Mononuclear cell (primary cell): ENCODE data around the gene TFF1. TPM values are rescaled to one million over a fixed set of nuclear protein-coding genes. Genes with fewer than 3 reads are reported as not detected.

Experiments
- H3K27me3 ChIP-seq: 2 replicates; pipeline ENCODE4 v1.6.0; 2011; ENCODE audit warnings: low read length, control low read depth; ENCODE audit not compliant: insufficient read depth
- H3K4me1 ChIP-seq: 2 replicates; pipeline ENCODE4 v1.5.1; 2011; ENCODE audit warnings: mild to moderate bottlenecking, low read length, control low read depth; ENCODE audit not compliant: insufficient read depth
- H3K4me3 ChIP-seq: 2 replicates; pipeline ENCODE4 v1.5.1; 2011; ENCODE audit warnings: mild to moderate bottlenecking, low read length, moderate library complexity
- H3K9me3 ChIP-seq: 2 replicates; pipeline ENCODE4 v1.5.1; 2011; ENCODE audit warnings: low read depth, mild to moderate bottlenecking, control low read depth, low read length
- total RNA-seq: library from RNA; depleted of rRNA; stranded (reverse); fragments of >200 nt; gene quantifications from one replicate; pipeline ENCODE4 v1.2.3, GENCODE V29; 2012

TFF1 gene
- total RNA-seq, 1 donor, result not detected

DNA sequence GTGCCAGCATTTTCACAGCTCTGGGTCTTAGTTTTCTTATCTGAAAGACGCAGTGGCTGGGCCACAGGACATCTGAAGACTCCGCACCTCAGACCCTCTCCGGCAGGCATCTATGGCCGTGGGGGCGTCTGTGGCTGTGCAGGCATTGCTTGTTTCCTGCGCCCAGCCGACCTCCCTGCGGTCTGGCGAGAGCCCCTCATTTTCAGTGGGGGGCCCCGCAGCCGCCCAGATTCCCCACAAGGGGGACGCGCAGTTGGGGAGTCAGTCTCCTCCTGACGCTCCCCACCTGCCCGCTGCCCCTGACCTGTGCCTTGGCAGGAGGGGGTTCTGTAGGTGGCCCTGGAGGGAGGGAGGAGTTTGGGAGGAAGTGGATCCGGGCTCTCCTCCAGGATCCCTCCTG lies 3.5 kb upstream of the TFF1 start:
- Histone ChIP-seq H3K4me1 (no peaks in the 10 kb centered on the region), H3K4me3 (no peak overlapping the region), H3K9me3 (no peaks in the 10 kb centered on the region), H3K27me3 (no peaks in the 10 kb centered on the region)

DNA sequence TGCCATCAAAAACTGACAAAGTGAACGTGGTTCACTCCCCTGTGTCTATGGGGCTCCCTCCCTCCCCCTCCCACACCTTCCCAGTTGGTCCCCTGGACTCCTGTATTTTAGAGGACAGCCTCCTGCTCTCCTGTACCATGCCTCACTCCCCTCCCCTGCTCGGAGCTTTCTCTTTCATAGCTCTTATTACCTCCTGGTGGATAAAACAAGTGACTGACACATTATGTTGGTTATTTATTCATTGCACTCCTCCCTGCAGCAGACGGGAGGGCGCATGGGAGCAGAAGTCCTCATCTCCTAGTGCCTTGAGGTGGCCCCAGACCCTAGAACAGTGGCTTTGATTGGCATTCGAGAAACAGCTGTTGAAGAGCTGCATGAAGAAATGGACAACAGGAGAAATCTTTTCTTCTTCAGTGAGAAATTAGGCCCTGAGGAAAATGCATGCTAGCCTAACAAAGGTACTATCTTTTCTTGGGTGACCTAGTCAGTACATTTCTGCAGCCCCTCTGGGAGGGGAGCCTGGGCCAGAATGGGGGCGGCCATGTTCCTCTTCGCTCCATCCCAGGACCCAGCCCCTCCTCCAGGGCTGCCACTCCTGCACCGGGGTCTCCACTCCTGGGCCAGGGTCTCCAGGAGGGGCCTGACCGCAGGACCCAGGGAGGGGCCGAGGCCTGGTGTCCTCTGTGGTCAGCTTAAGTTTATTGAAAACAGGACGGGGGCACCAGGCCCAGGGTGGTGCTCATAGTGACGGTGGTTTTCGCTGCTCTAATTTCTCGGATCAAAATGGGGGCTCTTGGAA lies 1.2 kb upstream of the TFF1 start:
- Histone ChIP-seq H3K4me1 (peaks cover 4% of the 10 kb centered on the region), H3K9me3 (no peaks in the 10 kb centered on the region), H3K4me3 (no peak overlapping the region), H3K27me3 (no peaks in the 10 kb centered on the region)

DNA sequence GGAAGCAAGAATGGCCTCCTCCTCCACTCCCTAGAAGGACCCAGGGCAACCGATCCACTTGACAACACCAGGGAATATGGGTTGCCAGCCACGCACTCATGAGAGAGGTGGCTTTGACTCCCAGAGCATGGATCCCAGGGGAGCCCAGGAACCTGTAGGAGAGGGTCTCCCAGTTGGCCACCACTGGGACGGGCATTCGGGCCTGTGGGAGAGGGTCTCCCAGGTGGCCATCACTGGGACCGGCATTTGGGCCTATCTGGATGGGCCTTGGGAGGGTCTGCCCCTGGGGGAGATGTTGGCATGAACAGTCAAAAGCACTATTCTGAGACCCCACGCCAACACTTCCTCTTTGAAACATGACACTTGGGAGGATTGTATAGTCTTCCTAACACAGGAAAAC lies 565 bp downstream of the TFF1 start:
- Histone ChIP-seq H3K4me3 (no peak overlapping the region), H3K9me3 (no peaks in the 10 kb centered on the region), H3K4me1 (peaks cover 4% of the 10 kb centered on the region), H3K27me3 (no peaks in the 10 kb centered on the region)

DNA sequence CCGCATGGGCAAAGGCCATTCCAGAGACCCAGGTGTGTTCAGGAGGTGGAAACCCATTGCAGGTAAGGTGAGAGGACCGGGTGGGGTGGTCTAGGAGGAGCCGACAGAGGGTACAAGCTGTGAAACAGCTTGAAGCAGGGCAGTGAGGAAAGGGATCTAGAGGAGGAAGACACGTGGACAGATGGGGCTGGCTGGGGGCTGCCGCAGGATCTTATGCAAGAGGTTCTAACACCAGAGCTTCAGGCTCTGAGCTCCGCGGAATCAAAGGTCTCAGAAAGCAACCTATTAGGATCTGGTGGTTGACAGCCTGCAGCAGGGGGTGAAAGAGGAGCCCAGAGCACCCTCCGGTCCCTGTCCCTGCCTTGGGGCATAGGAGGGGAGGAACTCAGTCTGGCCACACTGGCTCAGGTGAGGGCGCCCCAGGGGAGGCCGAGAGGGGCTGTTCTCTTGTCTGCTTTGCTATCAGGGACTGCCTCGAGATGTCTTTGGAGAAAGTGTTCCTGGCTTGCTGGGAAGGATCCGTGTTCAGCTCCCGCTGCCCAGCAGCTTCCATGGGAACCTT lies 1.9 kb downstream of the TFF1 start:
- H3K4me1 ChIP-seq, result peaks cover 4% of the 10 kb centered on the region
- H3K4me3 ChIP-seq, result no peak overlapping the region
- H3K9me3 ChIP-seq, result no peaks in the 10 kb centered on the region
- no peaks in the 10 kb centered on the region for H3K27me3 ChIP-seq

DNA sequence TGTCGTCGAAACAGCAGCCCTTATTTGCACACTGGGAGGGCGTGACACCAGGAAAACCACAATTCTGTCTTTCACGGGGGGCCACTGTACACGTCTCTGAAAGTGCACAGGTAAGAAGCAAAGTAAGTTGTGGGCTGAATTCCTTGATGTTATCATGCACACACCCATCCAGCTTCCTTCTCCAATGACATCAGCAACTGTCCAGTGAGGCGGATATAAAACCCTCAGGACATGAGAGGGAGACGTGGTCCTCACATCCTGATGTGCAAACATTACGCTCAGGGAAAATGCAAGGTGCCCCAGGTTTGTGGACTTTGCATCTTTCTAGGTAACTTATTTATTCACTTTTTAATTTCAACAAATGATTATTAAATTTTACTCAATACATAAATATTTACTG lies 3.0 kb downstream of the TFF1 start:
- H3K4me1 ChIP-seq, result peaks cover 4% of the 10 kb centered on the region
- no peak overlapping the region for H3K4me3 ChIP-seq
- H3K9me3 ChIP-seq, result no peaks in the 10 kb centered on the region
- H3K27me3 ChIP-seq, result no peaks in the 10 kb centered on the region

DNA sequence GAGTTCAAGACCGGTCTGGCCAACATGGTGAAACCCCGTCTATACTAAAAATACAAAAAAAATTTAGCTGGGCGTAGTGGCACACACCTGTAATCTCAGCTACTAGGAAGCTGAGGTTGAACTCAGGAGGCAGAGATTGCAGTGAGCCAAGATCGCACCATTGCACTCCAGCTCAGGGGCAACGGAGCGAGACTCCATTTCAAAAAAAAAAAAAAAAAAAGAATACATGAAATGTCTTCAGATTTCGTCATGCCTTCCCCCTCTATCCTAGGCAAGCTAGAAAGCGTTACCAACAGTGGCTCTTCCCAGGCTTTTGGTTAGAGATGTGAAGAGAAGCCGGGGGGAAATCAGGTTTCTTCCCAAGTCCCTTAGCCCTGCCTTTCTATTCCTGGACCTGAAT lies 3.6 kb downstream of the TFF1 start:
- H3K4me3 ChIP-seq, result no peak overlapping the region
- H3K9me3 ChIP-seq, result no peaks in the 10 kb centered on the region
- peaks cover 4% of the 10 kb centered on the region for H3K4me1 ChIP-seq
- H3K27me3 ChIP-seq, result no peaks in the 10 kb centered on the region

DNA sequence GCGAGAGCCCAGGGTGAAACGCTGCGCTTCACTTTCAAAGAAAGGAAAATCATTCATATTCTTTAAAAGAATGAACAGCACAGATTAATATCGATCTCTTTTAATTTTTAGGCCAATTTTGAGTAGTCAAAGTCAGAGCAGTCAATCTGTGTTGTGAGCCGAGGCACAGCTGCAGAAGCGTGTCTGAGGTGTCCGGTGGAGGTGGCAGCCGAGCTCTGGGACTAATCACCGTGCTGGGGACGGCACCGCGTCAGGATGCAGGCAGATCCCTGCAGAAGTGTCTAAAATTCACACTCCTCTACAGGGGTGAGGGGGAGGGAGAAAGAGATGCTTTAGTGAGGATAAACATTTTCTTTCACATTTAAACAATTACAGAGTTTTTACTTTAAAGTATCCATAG lies 4.1 kb downstream of the TFF1 start:
- no peaks in the 10 kb centered on the region for H3K9me3 ChIP-seq
- H3K4me1 ChIP-seq, result peaks cover 4% of the 10 kb centered on the region
- no peak overlapping the region for H3K4me3 ChIP-seq
- no peaks in the 10 kb centered on the region for H3K27me3 ChIP-seq

DNA sequence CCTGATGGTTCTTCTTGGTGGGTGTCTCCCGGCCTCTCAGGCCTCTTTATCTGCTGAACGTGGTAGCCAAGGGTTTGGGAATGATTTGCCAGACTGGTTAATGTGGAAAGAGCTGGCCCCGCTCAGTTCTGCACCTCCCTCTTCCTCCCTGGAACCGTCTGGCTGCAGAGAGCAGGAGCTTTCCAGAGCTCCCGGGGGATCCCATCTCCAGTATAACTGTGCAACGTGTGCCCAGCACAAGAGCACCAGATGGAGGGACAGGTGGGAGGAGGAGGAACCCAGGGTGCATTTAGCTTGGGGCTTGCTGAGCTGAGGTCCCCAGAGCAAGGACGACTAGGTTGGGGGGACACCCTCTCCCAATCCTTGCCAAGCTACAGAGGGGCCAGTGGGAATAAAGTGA lies 5.0 kb downstream of the TFF1 start:
- H3K9me3 ChIP-seq, result no peaks in the 10 kb centered on the region
- no peak overlapping the region for H3K4me3 ChIP-seq
- peaks cover 4% of the 10 kb centered on the region for H3K4me1 ChIP-seq
- H3K27me3 ChIP-seq, result no peaks in the 10 kb centered on the region

DNA sequence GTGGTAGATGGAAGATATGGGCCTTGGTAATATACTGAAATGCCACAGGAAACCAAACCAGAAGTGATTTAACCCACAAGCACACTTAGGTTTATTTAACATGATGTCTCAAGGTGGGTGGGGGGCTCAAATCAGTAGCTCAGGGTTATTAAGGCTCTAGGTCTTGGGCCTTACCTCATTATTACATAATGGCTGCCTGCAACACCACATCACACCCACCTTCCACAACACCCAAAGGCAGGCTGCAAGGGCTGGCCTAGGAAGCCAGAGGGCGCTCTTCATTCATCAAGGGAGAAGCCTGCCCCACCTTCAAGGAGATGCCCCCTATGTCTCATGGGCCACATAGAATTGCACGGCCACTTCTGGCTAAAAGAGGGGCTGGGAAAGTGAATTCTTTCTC lies 6.0 kb downstream of the TFF1 start:
- Histone ChIP-seq H3K4me1 (peaks cover 4% of the 10 kb centered on the region), H3K4me3 (no peak overlapping the region), H3K27me3 (no peaks in the 10 kb centered on the region), H3K9me3 (no peaks in the 10 kb centered on the region)

DNA sequence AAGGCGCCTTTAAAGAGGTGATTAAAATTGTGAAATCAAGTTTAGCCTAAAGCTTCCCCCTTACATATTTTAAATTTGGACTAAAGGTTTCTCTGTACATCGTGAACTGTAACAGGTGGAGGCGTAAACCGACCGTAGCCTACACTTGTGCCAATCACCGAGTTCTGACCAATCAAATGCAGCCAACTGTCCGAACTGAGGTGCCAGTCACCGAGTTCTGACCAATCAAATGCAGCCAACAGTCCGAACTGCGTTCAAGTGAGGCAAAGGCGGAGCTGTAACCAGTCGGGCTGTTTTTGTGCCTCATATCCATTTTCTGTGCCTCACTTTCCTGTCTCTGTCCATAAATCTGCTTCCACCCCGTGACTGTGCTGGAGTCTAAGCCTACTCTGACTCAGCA lies 7.4 kb downstream of the TFF1 start:
- no peak overlapping the region for H3K4me3 ChIP-seq
- H3K4me1 ChIP-seq, result no peaks in the 10 kb centered on the region
- no peaks in the 10 kb centered on the region for H3K9me3 ChIP-seq
- no peaks in the 10 kb centered on the region for H3K27me3 ChIP-seq

DNA sequence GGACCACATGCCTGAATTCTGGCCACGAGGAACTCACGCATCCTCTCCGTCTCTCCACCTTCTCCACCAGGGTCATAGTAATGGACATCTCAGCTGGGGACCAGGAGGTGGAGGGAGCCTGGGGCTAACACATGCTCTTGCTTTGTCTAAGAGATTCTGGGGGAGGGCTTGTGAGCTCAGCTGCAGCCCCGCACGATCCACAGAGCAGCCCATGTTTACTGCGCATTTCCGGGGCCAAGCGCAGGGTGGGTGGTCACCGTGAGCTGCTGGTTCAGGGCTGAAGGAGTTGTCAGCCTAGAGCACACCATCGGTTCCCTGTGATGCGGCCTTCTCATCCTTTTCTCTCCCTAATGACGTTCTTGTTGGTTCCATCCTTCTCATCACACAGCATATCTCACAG lies 8.1 kb downstream of the TFF1 start:
- no peaks in the 10 kb centered on the region for H3K9me3 ChIP-seq
- H3K27me3 ChIP-seq, result no peaks in the 10 kb centered on the region
- H3K4me1 ChIP-seq, result no peaks in the 10 kb centered on the region
- H3K4me3 ChIP-seq, result no peak overlapping the region

DNA sequence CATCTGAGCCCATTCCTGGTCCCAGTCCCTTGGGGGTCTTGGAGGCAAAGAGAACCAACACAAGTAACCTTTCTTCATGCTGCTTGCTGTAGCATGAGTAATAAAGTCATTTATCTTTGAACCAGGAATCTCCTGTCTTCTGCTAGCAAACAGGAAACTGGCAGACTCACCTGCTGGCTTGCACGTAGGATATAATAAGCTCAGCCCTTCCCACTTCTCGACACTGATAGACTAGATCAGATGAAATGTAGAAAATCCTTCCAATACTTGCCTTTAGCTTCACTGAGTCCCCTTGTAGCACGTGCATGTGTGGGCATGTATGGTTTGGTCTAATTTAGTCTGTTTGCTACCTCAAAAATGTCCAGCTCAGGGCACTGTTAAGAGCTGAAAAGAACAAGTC lies 9.0 kb downstream of the TFF1 start:
- Histone ChIP-seq H3K9me3 (no peaks in the 10 kb centered on the region), H3K4me3 (no peak overlapping the region), H3K4me1 (no peaks in the 10 kb centered on the region), H3K27me3 (no peaks in the 10 kb centered on the region)

DNA sequence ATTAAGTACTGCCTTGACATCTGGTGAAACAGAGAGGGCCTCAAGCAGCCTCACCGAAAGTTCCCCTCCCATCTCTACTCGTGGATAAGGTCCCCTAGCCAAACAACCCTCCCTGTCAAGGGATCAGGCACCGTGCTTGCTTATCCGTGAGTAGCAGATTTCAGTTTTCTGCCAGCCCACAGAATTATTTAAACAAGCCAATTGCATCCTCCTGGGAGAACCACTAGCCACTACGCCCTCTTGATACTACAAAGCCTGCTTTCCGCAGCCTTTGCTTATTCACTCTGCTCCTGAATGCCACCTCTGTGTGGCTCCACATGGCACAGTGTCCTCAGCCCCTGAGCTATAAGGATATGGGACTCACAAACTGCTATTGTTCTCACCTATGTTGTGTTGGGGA lies 9.7 kb downstream of the TFF1 start:
- H3K4me3 ChIP-seq, result no peak overlapping the region
- H3K27me3 ChIP-seq, result no peaks in the 10 kb centered on the region
- H3K4me1 ChIP-seq, result no peaks in the 10 kb centered on the region
- no peaks in the 10 kb centered on the region for H3K9me3 ChIP-seq

DNA sequence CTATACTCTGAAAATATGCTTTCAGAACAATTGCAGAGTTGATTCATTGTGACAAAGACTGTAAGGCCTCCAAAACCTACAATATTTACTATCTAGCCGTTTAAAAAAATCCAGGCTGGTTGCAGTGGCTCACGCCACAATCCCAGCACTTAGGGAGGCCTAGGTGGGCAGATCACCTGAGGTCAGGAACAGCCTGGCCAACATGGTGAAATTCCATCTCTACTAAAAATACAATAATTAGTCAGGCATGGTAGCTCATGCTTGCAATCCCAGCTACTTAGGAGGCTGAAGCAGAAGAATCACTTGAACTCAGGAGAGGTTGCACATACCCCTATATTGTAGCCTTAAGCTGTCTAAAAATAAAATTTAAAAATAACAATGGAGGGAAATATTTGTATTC lies 10.3 kb downstream of the TFF1 start:
- Histone ChIP-seq H3K27me3 (no peaks in the 10 kb centered on the region), H3K9me3 (no peaks in the 10 kb centered on the region), H3K4me3 (no peak overlapping the region), H3K4me1 (no peaks in the 10 kb centered on the region)

DNA sequence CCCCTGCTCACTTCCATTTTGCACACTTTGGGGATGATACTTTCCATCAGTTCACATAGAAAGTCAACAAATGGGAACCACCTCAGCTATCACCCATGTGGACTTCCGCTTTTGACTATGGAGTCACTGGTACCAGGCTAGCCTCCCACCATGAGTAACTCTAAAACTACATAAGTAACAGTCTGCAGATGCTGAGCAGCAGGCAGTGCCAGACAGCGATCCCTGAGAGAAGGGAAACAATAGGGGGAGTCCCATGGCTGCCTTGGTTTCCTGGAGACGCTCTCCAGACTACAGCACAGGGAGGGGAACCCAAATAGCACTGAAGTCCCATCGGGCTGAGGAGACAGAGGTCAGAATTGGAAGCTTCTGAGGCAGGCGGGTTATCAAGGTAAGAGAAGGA lies 12.7 kb downstream of the TFF1 start:
- H3K4me1 ChIP-seq, result no peaks in the 10 kb centered on the region
- no peaks in the 10 kb centered on the region for H3K27me3 ChIP-seq
- no peaks in the 10 kb centered on the region for H3K9me3 ChIP-seq
- no peak overlapping the region for H3K4me3 ChIP-seq

DNA sequence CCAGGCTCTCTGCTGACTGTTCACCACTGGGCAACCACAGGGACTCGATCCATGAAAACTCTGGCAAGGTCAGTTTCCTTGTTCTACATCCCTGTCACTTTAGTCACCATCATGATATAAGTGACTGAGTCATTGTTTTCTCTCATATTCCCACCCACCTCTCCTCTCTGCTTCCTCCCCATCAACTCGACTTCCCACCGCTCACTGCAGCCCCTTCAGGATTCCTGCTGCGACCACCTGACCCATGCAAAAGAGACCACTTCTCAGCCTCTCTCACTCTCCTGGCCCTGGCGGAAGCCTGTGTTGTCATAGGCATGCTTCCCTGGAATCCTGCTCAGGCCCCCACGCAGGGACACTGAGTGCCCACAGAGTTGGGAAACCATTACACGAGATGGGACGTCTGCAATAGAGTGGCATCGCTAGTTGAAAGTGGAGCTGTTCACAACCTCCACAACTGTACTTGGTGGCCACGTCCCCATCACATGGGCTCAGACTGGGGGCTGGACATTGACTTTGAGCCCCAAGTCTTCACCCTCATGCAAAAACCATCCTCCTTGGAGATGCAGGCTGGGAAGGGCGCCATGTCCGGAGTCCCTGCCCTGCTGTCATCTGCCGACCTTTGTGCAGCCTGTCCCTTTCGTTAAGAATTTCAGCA lies 13.8 kb downstream of the TFF1 start:
- Histone ChIP-seq H3K27me3 (no peaks in the 10 kb centered on the region), H3K9me3 (no peaks in the 10 kb centered on the region), H3K4me3 (no peak overlapping the region), H3K4me1 (no peaks in the 10 kb centered on the region)
